ENCODE results near the gene KIF16B.
"Not testable (repeated sequence)": the region's sequence is repeated elsewhere in the genome, so short reads cannot be mapped to it uniquely, and the experiment has no call there.

GRCh38 chr20:16260133-16260532 lies 313.1 kb downstream of the KIF16B start:
- TF ChIP-seq CTCF, EP300, POLR2A, POLR2AphosphoS5 (IDR thresholded peaks at IDR 0.05): not testable (repeated sequence)
